ENCODE results near the gene PDE7B. TPM values are rescaled to one million over a fixed set of nuclear protein-coding genes. Genes with fewer than 3 reads are reported as not detected.
A peak's percentile ranks its signal among the peaks of the same experiment; 100 is the strongest.

PDE7B gene
- total RNA-seq, 1 experiment from 2014 or later = 3.5 TPM

DNA sequence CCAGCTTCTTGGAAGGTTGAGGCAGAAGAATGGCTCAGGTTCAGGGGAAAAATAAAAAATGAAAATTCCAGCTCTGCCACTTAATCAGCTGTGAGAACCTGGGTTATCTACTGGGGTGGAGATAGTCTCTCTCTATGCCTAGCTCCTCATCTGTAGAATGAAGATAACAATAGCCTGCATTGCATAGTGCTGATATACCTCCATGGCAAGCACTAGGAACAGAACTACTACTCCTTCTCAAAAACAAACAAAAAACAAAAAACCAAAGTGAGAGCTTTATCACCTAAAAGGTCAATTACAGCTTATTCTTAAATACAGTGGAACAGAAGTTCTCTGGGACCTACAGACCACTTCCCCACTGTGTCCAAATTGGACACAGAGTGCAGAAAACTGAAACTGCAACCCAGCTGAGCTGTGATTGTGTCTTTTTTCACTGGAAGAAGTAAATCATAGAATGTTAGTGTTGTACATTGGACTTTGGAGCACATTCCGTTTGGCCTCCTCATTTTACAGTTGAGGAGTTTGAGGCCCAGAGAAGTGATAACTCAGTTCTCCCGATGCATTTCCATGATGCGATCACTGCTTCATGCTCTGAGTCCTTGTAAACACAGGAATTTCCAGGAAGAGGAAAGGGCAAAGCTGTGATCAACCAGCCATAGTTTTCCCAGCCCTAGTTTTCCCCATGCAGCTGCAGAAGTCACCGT, 375.3 kb downstream of the PDE7B start:
- DNase-seq (ENCODE audit: low read depth) = no peak

DNA sequence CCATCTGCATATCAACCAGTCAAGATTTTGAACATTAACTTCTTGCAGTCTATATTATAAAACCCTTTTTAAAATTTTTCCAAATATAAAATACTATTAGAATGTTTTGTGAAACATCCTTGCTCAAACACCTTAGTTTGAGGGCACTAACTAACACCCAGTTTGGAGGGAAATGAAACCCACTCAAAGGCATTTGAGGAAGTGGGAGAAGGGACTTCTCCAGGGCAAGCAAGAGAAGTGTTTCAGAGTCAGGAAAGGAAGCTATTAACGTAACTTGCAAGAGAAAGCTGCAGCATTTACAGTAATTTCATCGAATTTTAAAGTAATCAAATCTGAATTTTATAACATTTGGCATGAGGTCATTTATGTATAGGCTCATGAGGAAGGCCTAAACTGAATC, 377.3 kb downstream of the PDE7B start:
- no peak for DNase-seq (ENCODE audit: low read depth)

DNA sequence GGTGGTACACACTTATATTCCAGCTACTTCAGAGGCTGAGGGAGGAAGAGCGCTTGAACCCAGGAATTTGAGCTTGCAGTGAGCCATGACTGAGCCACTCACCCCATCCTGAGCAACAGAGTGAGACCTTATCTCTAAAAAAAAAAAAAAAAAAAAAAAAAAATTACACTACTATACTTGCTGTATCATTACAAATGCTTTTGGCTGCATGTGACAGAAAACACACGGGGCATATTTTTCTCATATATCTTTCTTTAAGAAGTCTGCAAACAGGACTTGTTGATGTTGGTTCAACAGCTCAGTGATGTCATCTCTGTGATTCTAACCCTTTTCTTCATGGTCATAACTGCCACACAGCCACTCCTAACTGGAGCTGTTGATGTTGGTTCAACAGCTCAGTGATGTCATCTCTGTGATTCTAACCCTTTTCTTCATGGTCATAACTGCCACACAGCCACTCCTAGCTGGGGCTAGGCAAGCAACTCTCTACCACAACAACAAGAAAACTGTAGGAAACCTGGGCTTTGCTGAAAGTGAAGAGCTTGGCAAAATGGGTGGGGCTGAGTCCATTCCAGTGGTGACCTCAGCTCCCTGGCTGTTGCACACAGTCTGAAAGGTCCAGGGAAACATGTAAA, 378.8 kb downstream of the PDE7B start:
- DNase-seq (ENCODE audit: low read depth) = peak; percentile 23

DNA sequence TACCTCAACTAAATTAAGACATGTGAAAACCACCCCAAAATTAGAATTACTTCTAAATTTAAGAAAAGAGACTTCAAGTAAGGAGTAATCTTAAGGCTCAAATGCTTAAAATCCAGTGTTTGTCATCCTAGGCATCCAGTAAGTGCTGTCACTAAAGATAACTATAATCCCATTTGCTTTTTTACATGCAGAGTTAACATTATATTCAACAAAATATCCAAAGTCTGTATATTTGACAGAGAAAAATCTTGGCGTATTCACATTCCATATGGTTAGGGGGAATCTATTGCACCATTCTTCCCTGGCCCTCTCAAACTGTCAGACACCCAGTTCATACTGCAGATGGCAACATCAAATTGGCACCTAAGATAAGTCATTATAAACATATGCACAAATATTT, 381.2 kb downstream of the PDE7B start:
- DNase-seq (ENCODE audit: low read depth) = no peak

GRCh38 chr6:136235233-136235564, 383.7 kb downstream of the PDE7B start:
- peak; percentile 64 for DNase-seq (ENCODE audit: low read depth)

GRCh38 chr6:136236466-136237293, 385.2 kb downstream of the PDE7B start:
- no peak for DNase-seq (ENCODE audit: low read depth)

GRCh38 chr6:136244061-136244616, 392.6 kb downstream of the PDE7B start:
- DNase-seq (ENCODE audit: low read depth) = no peak

All from M059J (cell line).